Effector memory CD8-positive, alpha-beta T cell (primary cell): ENCODE results near the gene EDC4.
"Not testable (repeated sequence)": the region's sequence is repeated elsewhere in the genome, so short reads cannot be mapped to it uniquely, and the experiment has no call there.

Source experiments
- ATAC-seq: fragments of 150-1000 bp; cut with Tn5 transposase; replicated peaks from 2 replicates; pipeline ENCODE4 v1.10.0; 2021; ENCODE audit warnings: mild to moderate bottlenecking, moderate library complexity
- DNase-seq, 3 experiments: peaks; one replicate each; pipeline ENCODE4 v3.0.0; 2021
- H3K27ac Mint-ChIP-seq, 2 donors: one replicate each; pipeline ENCODE4 v1.8.0; 2022; ENCODE audit warnings: mild to moderate bottlenecking in 2 of 2, mixed read lengths in 2 of 2, moderate library complexity in 2 of 2
- H3K27me3 Mint-ChIP-seq, 2 donors: one replicate each; pipeline ENCODE4 v1.8.0; 2022; ENCODE audit warnings: mixed read lengths in 2 of 2
- H3K36me3 Mint-ChIP-seq: one replicate; pipeline ENCODE4 v1.8.0; 2022; ENCODE audit warnings: mild to moderate bottlenecking, moderate library complexity, mixed read lengths; ENCODE audit not compliant: insufficient read depth
- H3K4me1 Mint-ChIP-seq, 2 donors: one replicate each; pipeline ENCODE4 v1.8.0; 2022; ENCODE audit warnings: low read depth in 2 of 2, mixed read lengths in 2 of 2
- H3K4me3 Mint-ChIP-seq, 2 donors: one replicate each; pipeline ENCODE4 v1.8.0; 2022; ENCODE audit warnings: mild to moderate bottlenecking in 2 of 2, mixed read lengths in 2 of 2, moderate library complexity in 2 of 2
- H3K9me3 Mint-ChIP-seq, 2 donors: one replicate each; pipeline ENCODE4 v1.8.0; 2022; ENCODE audit warnings: mixed read lengths in 2 of 2

The EDC4 gene

DNA sequence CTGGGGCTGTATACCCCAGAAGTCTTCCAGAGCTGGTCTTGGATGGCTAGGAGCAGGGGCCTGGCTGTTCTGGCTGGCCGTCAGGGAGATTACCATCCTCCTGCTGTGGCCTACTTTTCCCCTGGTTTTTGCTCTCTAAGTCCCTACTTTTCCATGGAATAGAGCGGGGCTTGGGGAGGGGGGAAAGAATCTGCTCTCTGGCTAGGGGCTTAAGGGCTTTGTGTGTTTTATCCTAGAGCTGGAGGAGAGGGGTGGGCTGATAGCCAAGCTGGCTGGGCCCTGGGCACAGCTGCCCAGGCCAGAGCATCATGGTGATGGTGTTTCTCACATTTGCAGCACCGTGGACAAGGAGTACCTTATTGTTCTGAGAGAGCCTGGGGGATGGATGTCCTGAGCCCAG, 15.5 kb downstream of the EDC4 start:
- no peak for ATAC-seq
- Mint-ChIP-seq H3K27ac (no peak overlapping the region), H3K4me1 (peaks cover 5 to 7% of the 10 kb centered on the region in 2 donors), H3K27me3 (no peaks in the 10 kb centered on the region), H3K4me3 (no peak overlapping the region), H3K36me3 (peaks cover 18% of the 10 kb centered on the region), H3K9me3 (no peaks in the 10 kb centered on the region)
- DNase-seq = no peak

GRCh38 chr16:67892375-67892774, 19.5 kb downstream of the EDC4 start:
- Mint-ChIP-seq H3K9me3 (no peaks in the 10 kb centered on the region), H3K27me3 (no peaks in the 10 kb centered on the region), H3K36me3 (peaks cover 8% of the 10 kb centered on the region), H3K4me3 (peak overlapping the region; percentile 94 to 95), H3K4me1 (peaks cover 18 to 22% of the 10 kb centered on the region in 2 donors), H3K27ac (peak overlapping the region; percentile 95 to 97)
- DNase-seq (no peak), ATAC-seq (no peak)

- peak within 1 kb of the TSS; percentile 95 to 97 for H3K27ac Mint-ChIP-seq
- no peaks in the 10 kb centered on the region for H3K9me3 Mint-ChIP-seq
- H3K36me3 Mint-ChIP-seq = peaks cover 8% of the 10 kb centered on the region
- H3K27me3 Mint-ChIP-seq = no peaks in the 10 kb centered on the region
- peaks cover 18 to 22% of the 10 kb centered on the region in 2 donors for H3K4me1 Mint-ChIP-seq
- peak; percentile 98 for ATAC-seq
- peak within 1 kb of the TSS; percentile 94 to 95 for H3K4me3 Mint-ChIP-seq
- peak; percentile 82 to 87 (median 87) for DNase-seq
Observed at GRCh38 chr16:67892899-67893742, 20.3 kb downstream of the EDC4 start, which contains the start of gene PSKH1. PSKH1 (plus strand) TSS chr16:67893254; CDS start chr16:67908750, 15,496 bp downstream.

GRCh38 chr16:67893743-67894399, 21.0 kb downstream of the EDC4 start:
- ATAC-seq = no peak
- Mint-ChIP-seq H3K4me1 (peaks cover 18 to 22% of the 10 kb centered on the region in 2 donors), H3K27ac (peak overlapping the region; percentile 95 to 97), H3K36me3 (peaks cover 8% of the 10 kb centered on the region), H3K4me3 (peak overlapping the region; percentile 94 to 95), H3K9me3 (no peaks in the 10 kb centered on the region), H3K27me3 (no peaks in the 10 kb centered on the region)
- DNase-seq = no peak

DNA sequence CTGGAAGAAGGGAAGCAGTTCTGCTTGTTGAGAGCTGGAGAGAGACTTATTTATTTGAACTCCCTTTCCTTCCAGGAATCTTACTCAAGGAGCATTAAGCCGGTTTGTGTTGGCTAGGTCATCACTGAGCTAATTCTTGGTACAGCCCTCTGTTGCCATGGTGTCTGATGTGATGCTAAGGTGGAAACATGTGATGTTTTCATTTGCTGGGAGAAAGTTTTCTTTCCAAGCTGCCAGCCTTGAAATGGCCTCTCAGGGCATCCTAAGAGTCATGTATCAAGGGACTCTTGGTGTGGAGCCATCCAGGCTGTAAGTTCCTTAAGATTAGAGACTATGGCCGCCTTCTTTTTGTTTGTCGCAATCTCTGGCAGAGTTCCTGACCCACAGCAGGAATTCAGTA, 24.4 kb downstream of the EDC4 start:
- peak overlapping the region in 1 of 2 donors; percentile 51 for H3K27ac Mint-ChIP-seq
- peaks cover 8% of the 10 kb centered on the region for H3K36me3 Mint-ChIP-seq
- ATAC-seq = no peak
- no peak for DNase-seq
- H3K4me1 Mint-ChIP-seq = peaks cover 25 to 36% of the 10 kb centered on the region in 2 donors
- no peaks in the 10 kb centered on the region for H3K9me3 Mint-ChIP-seq
- H3K4me3 Mint-ChIP-seq = no peak overlapping the region
- no peaks in the 10 kb centered on the region for H3K27me3 Mint-ChIP-seq

- no peak for DNase-seq
Observed at GRCh38 chr16:67901734-67902133, 28.9 kb downstream of the EDC4 start.

GRCh38 chr16:67902831-67903230, 30.0 kb downstream of the EDC4 start:
- H3K4me1 Mint-ChIP-seq = peaks cover 14 to 24% of the 10 kb centered on the region in 2 donors
- H3K27me3 Mint-ChIP-seq = no peaks in the 10 kb centered on the region
- H3K27ac Mint-ChIP-seq = no peak overlapping the region
- no peaks in the 10 kb centered on the region for H3K9me3 Mint-ChIP-seq
- DNase-seq = no peak
- ATAC-seq = no peak
- H3K36me3 Mint-ChIP-seq = peaks cover 19% of the 10 kb centered on the region
- no peak overlapping the region for H3K4me3 Mint-ChIP-seq

More at GRCh38 chr16:67901734-67902133, 28.9 kb downstream of the EDC4 start:
- no peaks in the 10 kb centered on the region for H3K27me3 Mint-ChIP-seq
- H3K36me3 Mint-ChIP-seq = peaks cover 19% of the 10 kb centered on the region
- no peak overlapping the region for H3K4me3 Mint-ChIP-seq
- peaks cover 18 to 24% of the 10 kb centered on the region in 2 donors for H3K4me1 Mint-ChIP-seq
- H3K27ac Mint-ChIP-seq = peak overlapping the region in 1 of 2 donors; percentile 25
- H3K9me3 Mint-ChIP-seq = no peaks in the 10 kb centered on the region
- ATAC-seq = no peak

- H3K4me1 Mint-ChIP-seq = peaks cover 9 to 12% of the 10 kb centered on the region in 2 donors
- H3K27me3 Mint-ChIP-seq = no peaks in the 10 kb centered on the region
- no peak for DNase-seq
- H3K4me3 Mint-ChIP-seq = no peak overlapping the region
- peak overlapping the region; percentile 73 to 82 for H3K27ac Mint-ChIP-seq
- no peak for ATAC-seq
- H3K36me3 Mint-ChIP-seq = peaks cover 30% of the 10 kb centered on the region
- no peaks in the 10 kb centered on the region for H3K9me3 Mint-ChIP-seq
Observed at GRCh38 chr16:67907397-67908180, 34.7 kb downstream of the EDC4 start.

GRCh38 chr16:67909056-67909742, 36.3 kb downstream of the EDC4 start:
- Mint-ChIP-seq H3K36me3 (peaks cover 19% of the 10 kb centered on the region), H3K4me3 (no peak overlapping the region), H3K9me3 (no peaks in the 10 kb centered on the region), H3K27ac (peak overlapping the region in 1 of 2 donors; percentile 41), H3K27me3 (no peaks in the 10 kb centered on the region), H3K4me1 (peaks cover 4 to 12% of the 10 kb centered on the region in 2 donors)
- DNase-seq (no peak), ATAC-seq (no peak)

DNA sequence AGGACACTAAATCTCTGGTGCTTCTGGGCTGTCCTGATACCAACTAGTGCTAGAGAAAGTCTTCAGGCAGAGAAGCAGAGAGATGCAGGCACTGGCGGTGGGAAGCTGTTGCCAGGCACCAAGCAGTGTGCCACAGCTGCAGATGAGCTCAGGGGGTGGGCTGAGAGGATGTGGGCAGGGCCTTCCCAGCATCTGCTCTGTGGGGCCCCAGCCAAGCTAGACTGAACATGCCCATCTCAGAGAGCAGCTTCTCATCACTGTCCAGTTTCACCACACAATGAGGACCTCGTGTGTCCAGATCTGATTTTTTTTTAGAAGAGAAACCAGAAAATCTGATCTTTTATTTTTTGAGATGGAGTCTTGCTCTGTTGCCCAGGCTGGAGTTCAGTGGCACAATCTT, 37.3 kb downstream of the EDC4 start:
- H3K36me3 Mint-ChIP-seq = peaks cover 15% of the 10 kb centered on the region
- peaks cover 7 to 15% of the 10 kb centered on the region in 2 donors for H3K4me1 Mint-ChIP-seq
- peak overlapping the region in 1 of 2 donors; percentile 41 for H3K27ac Mint-ChIP-seq
- H3K27me3 Mint-ChIP-seq = no peaks in the 10 kb centered on the region
- DNase-seq (no peak), ATAC-seq (no peak)
- no peak overlapping the region for H3K4me3 Mint-ChIP-seq
- H3K9me3 Mint-ChIP-seq = no peaks in the 10 kb centered on the region

DNA sequence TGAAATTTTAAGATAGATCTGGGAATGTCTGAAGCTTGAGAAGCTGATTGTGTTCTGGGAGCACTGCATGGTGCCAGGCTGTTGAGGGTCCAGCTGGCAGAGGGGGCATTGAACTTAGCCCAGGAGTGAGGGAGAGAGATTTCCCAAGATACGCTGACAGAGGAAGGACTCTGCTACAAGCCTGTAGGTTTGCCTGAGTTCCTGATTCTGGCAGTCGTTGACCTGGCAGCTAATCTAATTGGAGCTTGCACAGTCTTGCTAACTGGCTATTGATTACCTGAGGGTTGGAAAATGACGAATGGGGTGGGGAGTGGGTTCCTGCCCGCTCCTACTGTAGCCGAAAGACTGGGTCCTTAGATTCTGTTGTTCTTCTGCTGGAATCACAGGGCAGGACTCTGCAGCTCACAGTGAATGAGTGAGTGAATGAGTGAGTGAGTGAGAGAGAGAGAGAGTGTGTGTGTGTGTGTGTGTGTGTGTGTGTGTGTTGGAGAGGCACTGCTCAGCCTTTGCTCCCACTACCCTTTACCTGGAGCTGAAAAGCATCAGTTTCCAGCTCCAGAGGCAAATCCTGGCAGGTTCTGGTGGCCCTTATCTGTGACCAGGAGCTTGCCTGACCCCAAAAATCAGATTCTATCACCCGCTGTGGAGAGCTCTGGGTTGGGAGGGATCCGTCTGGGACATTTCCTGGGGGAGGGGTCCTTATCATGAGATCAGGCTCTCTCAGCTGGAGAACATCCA, 42.1 kb downstream of the EDC4 start:
- H3K27ac Mint-ChIP-seq = no peak overlapping the region
- peaks cover 12% of the 10 kb centered on the region for H3K36me3 Mint-ChIP-seq
- H3K4me1 Mint-ChIP-seq = peaks cover 25 to 26% of the 10 kb centered on the region in 2 donors
- no peaks in the 10 kb centered on the region for H3K27me3 Mint-ChIP-seq
- no peaks in the 10 kb centered on the region for H3K9me3 Mint-ChIP-seq
- no peak overlapping the region for H3K4me3 Mint-ChIP-seq
- ATAC-seq (no peak), DNase-seq (no peak)

GRCh38 chr16:67915496-67915769, 42.6 kb downstream of the EDC4 start:
- H3K27me3 Mint-ChIP-seq, ATAC-seq, DNase-seq, H3K27ac Mint-ChIP-seq, H3K9me3 Mint-ChIP-seq, H3K36me3 Mint-ChIP-seq, H3K4me3 Mint-ChIP-seq: not testable (repeated sequence)
- H3K4me1 Mint-ChIP-seq = peaks cover 25 to 26% of the 10 kb centered on the region in 2 donors
